ENCODE results near the gene LTA. TPM values are rescaled to one million over a fixed set of nuclear protein-coding genes. Genes with fewer than 3 reads are reported as not detected.

Gene LTA
- total and polyA plus RNA-seq, 4 donors: 0.05 TPM; not detected in 3

- WGBS: 1% methylated on average over 67 of the region's 67 CpGs
- H3K27ac ChIP-seq (ENCODE audit: low read depth in 1 of 2, low read length in 2 of 2): peak within 1 kb of the TSS; percentile 93 to 96
- peak within 1 kb of the TSS; percentile 84 to 97 for H3K9ac ChIP-seq (ENCODE audit: low read depth in 1 of 2, low read length in 2 of 2)
- DNase-seq (ENCODE audit: low spot score): peak; percentile 80
- H3K9me3 ChIP-seq (ENCODE audit: control insufficient read depth in 4 of 4, low read length in 3 of 4): no peaks in the 10 kb centered on the region
- peak within 1 kb of the TSS; percentile 87 to 96 (median 90) for H3K4me3 ChIP-seq (ENCODE audit: low read depth in 1 of 3, low read length in 3 of 3)
- H3K36me3 ChIP-seq (ENCODE audit: control insufficient read depth in 4 of 4, insufficient read depth in 3 of 4, low read depth in 1 of 4, low read length in 3 of 4): peaks cover 8 to 23% (median 20%) of the 10 kb centered on the region in 4 donors
- TF ChIP-seq NR2F2 (IDR thresholded peaks at IDR 0.05) (no peak), HNF4A (conservative IDR thresholded peaks at IDR 0.05) (no peak), SP1 (IDR thresholded peaks at IDR 0.05) (peak; percentile 46), FOXA2 (IDR thresholded peaks at IDR 0.05) (no peak), ZBTB33 (IDR thresholded peaks at IDR 0.05) (no peak), RXRA (IDR thresholded peaks at IDR 0.05) (peak in 1 of 2 donors; percentile 1), YY1 (IDR thresholded peaks at IDR 0.05) (peak; percentile 86), TAF1 (conservative IDR thresholded peaks at IDR 0.05) (peak; percentile 16), RAD21 (IDR thresholded peaks at IDR 0.05) (no peak), FOXA1 (IDR thresholded peaks at IDR 0.05) (no peak), HNF4G (IDR thresholded peaks at IDR 0.05) (no peak), ATF3 (IDR thresholded peaks at IDR 0.05) (no peak), JUND (IDR thresholded peaks at IDR 0.05) (no peak), GABPA (IDR thresholded peaks at IDR 0.05 in 1 of 2, conservative IDR thresholded peaks at IDR 0.05 in 1 of 2) (no peak), MAX (IDR thresholded peaks at IDR 0.05) (no peak), CTCF (IDR thresholded peaks at IDR 0.05; ENCODE audit: low read depth, low read length, missing input control) (no peak), EGR1 (IDR thresholded peaks at IDR 0.05; ENCODE audit: low read depth in 2 of 2) (peak in 1 of 2 donors; percentile 6), REST (IDR thresholded peaks at IDR 0.05) (no peak)
- H3K27me3 ChIP-seq (ENCODE audit: control insufficient read depth in 4 of 4, insufficient read depth in 4 of 4, low read length in 3 of 4): no peaks in the 10 kb centered on the region
- H3K4me1 ChIP-seq (ENCODE audit: control insufficient read depth in 4 of 4, insufficient read depth in 4 of 4, low read length in 3 of 4): peaks cover 4 to 14% (median 7%) of the 10 kb centered on the region in 4 donors
These were observed 48.7 kb downstream of the LTA start, which contains the start of gene PRRC2A for GRCh38 chr6:31620586-31621319. TSS of gene PRRC2A (plus strand) at chr6:31620715. CDS start at chr6:31622790, 2,075 bp downstream.

Data from liver (tissue), 9 donors.